H1 (cell line): ENCODE results near the gene EOGT. TPM values are rescaled to one million over a fixed set of nuclear protein-coding genes. Genes with fewer than 3 reads are reported as not detected.

Experiments
- CTCF ChIA-PET: fragments of 300-600 bp; sonication (Branson Sonifier 250); formaldehyde crosslinking; loops from one replicate; lab custom pipeline; 2021; ENCODE audit not compliant: partially characterized antibody; lab: Charles Lee
- POLR2A ChIA-PET: fragments of 300-600 bp; sonication (Branson Sonifier 250); formaldehyde crosslinking; loops from one replicate; lab custom pipeline; 2021; ENCODE audit warnings: inconsistent platforms; ENCODE audit not compliant: partially characterized antibody; lab: Charles Lee
- DNase-seq, 2 experiments: peaks; one replicate each; pipeline versions ENCODE4 v3.0.0 to v3.0.0-alpha.2; 2010 to 2022; ENCODE audit warnings: low spot score in 2 of 2, low read depth in 1 of 2, mixed read lengths in 1 of 2
- FAIRE-seq: peaks from 2 replicates; lab custom pipeline; 2011; peaks lifted over from hg19 to GRCh38; lab: Jason Lieb, UNC
- H2AFZ ChIP-seq: 2 replicates; pipeline ENCODE4 v1.8.1; 2012; ENCODE audit warnings: low read length, inconsistent platforms
- H2AK5ac ChIP-seq: 2 replicates; pipeline ENCODE4 v1.6.1; 2013; ENCODE audit warnings: low read depth, low read length
- H2BK120ac ChIP-seq: replicated peaks from 2 replicates; pipeline ENCODE3; 2013; ENCODE audit warnings: low read depth, low read length, inconsistent platforms
- H2BK12ac ChIP-seq: 2 replicates; pipeline ENCODE4 v1.6.1; 2013; ENCODE audit warnings: low read depth, low read length
- H2BK15ac ChIP-seq: 2 replicates; pipeline ENCODE4 v1.6.1; 2013; ENCODE audit warnings: low read length
- H2BK20ac ChIP-seq: 2 replicates; pipeline ENCODE4 v1.6.1; 2013; ENCODE audit warnings: low read length
- H2BK5ac ChIP-seq: 2 replicates; pipeline ENCODE4 v1.6.1; 2013; ENCODE audit warnings: low read depth, low read length
- H3K14ac ChIP-seq: 2 replicates; pipeline ENCODE4 v1.6.1; 2013; ENCODE audit warnings: inconsistent platforms; ENCODE audit not compliant: insufficient read length
- H3K18ac ChIP-seq: 2 replicates; pipeline ENCODE4 v1.6.1; 2013; ENCODE audit warnings: low read length; ENCODE audit errors: extremely low read depth
- H3K23ac ChIP-seq: 2 replicates; pipeline ENCODE4 v1.6.1; 2013; ENCODE audit warnings: inconsistent platforms; ENCODE audit not compliant: insufficient read length
- H3K23me2 ChIP-seq: 2 replicates; pipeline ENCODE4 v1.6.1; 2013; ENCODE audit warnings: low read depth, low read length
- H3K27ac ChIP-seq: 2 replicates; pipeline ENCODE4 v1.6.1; 2011; ENCODE audit warnings: low read depth, low read length, inconsistent platforms
- H3K27me3 ChIP-seq, 4 experiments: replicated peaks in 1 of 4; 1 replicate in 1 of 4; 2 replicates in 3 of 4; pipeline versions ENCODE4 v1.6.1 to v1.8.1; 2011 to 2013; ENCODE audit warnings: low read length in 3 of 4, mild to moderate bottlenecking in 3 of 4, inconsistent platforms in 2 of 4, mixed read lengths in 2 of 4, moderate library complexity in 1 of 4; ENCODE audit not compliant: control insufficient read depth in 3 of 4, insufficient read depth in 3 of 4; ENCODE audit errors: extremely low read depth in 1 of 4
- H3K36me3 ChIP-seq, 4 experiments: 2 replicates each; pipeline versions ENCODE4 v1.6.1 to v1.8.1; 2011 to 2013; ENCODE audit warnings: mild to moderate bottlenecking in 4 of 4, low read length in 3 of 4, moderate library complexity in 2 of 4, control low read depth in 1 of 4, inconsistent platforms in 1 of 4; ENCODE audit not compliant: insufficient read depth in 4 of 4, control insufficient read depth in 2 of 4
- H3K4ac ChIP-seq: replicated peaks from 2 replicates; pipeline ENCODE3; 2013; ENCODE audit warnings: low read length, low read depth, mixed read lengths, inconsistent platforms; ENCODE audit not compliant: insufficient read length
- H3K4me1 ChIP-seq, 4 experiments: replicated peaks in 1 of 4; 1 replicate in 1 of 4; 2 replicates in 3 of 4; pipeline versions ENCODE4 v1.6.1 to v1.8.1; 2011 to 2013; ENCODE audit warnings: low read length in 3 of 4, inconsistent platforms in 2 of 4, mixed read lengths in 1 of 4; ENCODE audit not compliant: insufficient read depth in 4 of 4, control insufficient read depth in 3 of 4
- H3K4me2 ChIP-seq, 2 experiments: 2 replicates each; pipeline versions ENCODE4 v1.6.1 to v1.8.1; 2011 to 2013; ENCODE audit warnings: low read depth in 2 of 2, low read length in 2 of 2, control low read depth in 1 of 2, inconsistent platforms in 1 of 2, mild to moderate bottlenecking in 1 of 2; ENCODE audit not compliant: insufficient read depth in 1 of 2
- H3K4me3 ChIP-seq, 4 experiments: fragments of 200-600, 300-600 bp in 1 of 4; sonication (generic), shearing (Covaris generic), sonication (Bioruptor Twin) in 1 of 4; 2 replicates each; pipeline versions ENCODE4 v1.5.1 to v1.8.1; 2011 to 2016; ENCODE audit warnings: low read length in 4 of 4, low read depth in 3 of 4, control low read depth in 2 of 4, inconsistent platforms in 2 of 4, mild to moderate bottlenecking in 2 of 4, mixed read lengths in 1 of 4, moderate library complexity in 1 of 4; ENCODE audit not compliant: insufficient read depth in 2 of 4; ENCODE audit errors: extremely low read depth in 1 of 4
- H3K56ac ChIP-seq: replicated peaks from 2 replicates; pipeline ENCODE3; 2013; ENCODE audit warnings: low read depth, mild to moderate bottlenecking, mixed read lengths, low read length, inconsistent platforms; ENCODE audit not compliant: insufficient read length
- H3K79me1 ChIP-seq: 2 replicates; pipeline ENCODE4 v1.6.1; 2013; ENCODE audit warnings: low read depth, low read length, control low read depth
- H3K79me2 ChIP-seq, 2 experiments: 2 replicates each; pipeline versions ENCODE4 v1.6.1 to v1.8.1; 2012 to 2013; ENCODE audit warnings: low read length in 2 of 2, mild to moderate bottlenecking in 2 of 2, inconsistent platforms in 1 of 2; ENCODE audit not compliant: insufficient read depth in 2 of 2, control insufficient read depth in 1 of 2
- H3K9ac ChIP-seq, 4 experiments: replicated peaks in 1 of 4; 1 replicate in 1 of 4; 2 replicates in 3 of 4; pipeline versions ENCODE4 v1.6.1 to v1.8.1; 2011 to 2013; ENCODE audit warnings: low read depth in 3 of 4, low read length in 3 of 4, control low read depth in 2 of 4, mild to moderate bottlenecking in 2 of 4, moderate library complexity in 2 of 4, inconsistent platforms in 1 of 4; ENCODE audit errors: extremely low read depth in 1 of 4
- H3K9me3 ChIP-seq, 2 experiments: 2 replicates each; pipeline versions ENCODE4 v1.6.1 to v1.8.1; 2012 to 2013; ENCODE audit warnings: mild to moderate bottlenecking in 2 of 2, moderate library complexity in 2 of 2, control low read depth in 1 of 2, inconsistent platforms in 1 of 2, low read depth in 1 of 2, low read length in 1 of 2, mixed read lengths in 1 of 2; ENCODE audit not compliant: insufficient read depth in 2 of 2
- H4K20me1 ChIP-seq, 2 experiments: replicated peaks in 1 of 2; 2 replicates each; pipeline versions ENCODE3 to v1.8.1; 2011 to 2013; ENCODE audit warnings: inconsistent platforms in 2 of 2, low read length in 2 of 2, mild to moderate bottlenecking in 1 of 2; ENCODE audit not compliant: insufficient read depth in 2 of 2, control insufficient read depth in 1 of 2
- H4K5ac ChIP-seq: 2 replicates; pipeline ENCODE4 v1.6.1; 2013; ENCODE audit warnings: low read length, low read depth, mixed read lengths, inconsistent platforms; ENCODE audit not compliant: insufficient read length
- H4K8ac ChIP-seq: 2 replicates; pipeline ENCODE4 v1.8.0; 2013; ENCODE audit warnings: mild to moderate bottlenecking, moderate library complexity, low read length, inconsistent platforms; ENCODE audit not compliant: insufficient read depth; ENCODE audit errors: extremely low read depth
- H4K91ac ChIP-seq: replicated peaks from 2 replicates; pipeline ENCODE3; 2013; ENCODE audit warnings: low read length, mixed read lengths, inconsistent platforms; ENCODE audit not compliant: insufficient read length
- BRCA1 ChIP-seq: IDR thresholded peaks from 2 replicates; pipeline ENCODE4 v1.6.1; 2012; ENCODE audit warnings: low read depth, low read length, improper control_type of control experiment
- CREB1 ChIP-seq: IDR thresholded peaks from 2 replicates; pipeline ENCODE4 v1.6.1; 2012; ENCODE audit warnings: inconsistent platforms
- JUN ChIP-seq: IDR thresholded peaks from 2 replicates; pipeline ENCODE4 v1.6.1; 2011; ENCODE audit warnings: low read depth, mild to moderate bottlenecking, improper control_type of control experiment, low read length
- MAFK ChIP-seq: IDR thresholded peaks from 2 replicates; pipeline ENCODE4 v1.6.1; 2012; ENCODE audit warnings: low read depth, mild to moderate bottlenecking, improper control_type of control experiment, low read length
- POLR2A ChIP-seq, 2 experiments: IDR thresholded peaks; 1 replicate in 1 of 2; 2 replicates in 1 of 2; pipeline ENCODE4 v1.6.1; 2011; ENCODE audit warnings: low read depth in 2 of 2, low read length in 2 of 2, mild to moderate bottlenecking in 2 of 2; ENCODE audit errors: control extremely low read depth in 1 of 2
- POU5F1 ChIP-seq: IDR thresholded peaks from 2 replicates; pipeline ENCODE4 v1.6.1; 2011; ENCODE audit warnings: low read depth, mild to moderate bottlenecking, low read length, moderate library complexity
- WGBS, 2 experiments: shearing (Covaris generic) in 1 of 2; methylation state at CpG; one replicate each; pipeline versions ENCODE4 v1.1.6 to v1.1.7; 2013 to 2015; ENCODE audit warnings: low lambda C conversion rate in 2 of 2, mixed read lengths in 2 of 2, inconsistent platforms in 1 of 2, low coverage in 1 of 2, missing lambda C conversion rate in 1 of 2; ENCODE audit not compliant: insufficient replicate concordance in 2 of 2, insufficient coverage in 1 of 2, insufficient read length in 1 of 2; ENCODE audit errors: extremely low coverage in 1 of 2, missing lambda C conversion rate in 1 of 2; 5-methylcytosine and 5-hydroxymethylcytosine counted together
- polyA plus RNA-seq, 7 experiments: library from polyadenylated mRNA; depleted of rRNA in 3 of 7; stranded (reverse) in 5 of 7; unstranded in 2 of 7; fragments of >200 nt in 5 of 7; fragments of 200-250 nt in 2 of 7; gene quantifications; 1 replicate in 5 of 7; 2 replicates in 1 of 7; 4 replicates in 1 of 7; pipeline versions ENCODE4 v1.2.1 to v1.2.3, GENCODE V29; 2011 to 2013; ENCODE audit warnings: missing spikeins in 2 of 7, mixed read lengths in 2 of 7
- total RNA-seq: library from RNA; stranded (reverse); fragmentation: NEBNext Ultra II Directional; extraction: Animal tissue kit (Norgen Biotek cat#: 25700); gene quantifications from 2 replicates; pipeline ENCODE4 v1.2.1, GENCODE V29; 2021

Gene EOGT
- total and polyA plus RNA-seq, 2 of the 8 experiments (the other 6 are each of a cell fraction or from before 2014, with no cell fraction given), result 6.7 to 20.7 TPM

DNA sequence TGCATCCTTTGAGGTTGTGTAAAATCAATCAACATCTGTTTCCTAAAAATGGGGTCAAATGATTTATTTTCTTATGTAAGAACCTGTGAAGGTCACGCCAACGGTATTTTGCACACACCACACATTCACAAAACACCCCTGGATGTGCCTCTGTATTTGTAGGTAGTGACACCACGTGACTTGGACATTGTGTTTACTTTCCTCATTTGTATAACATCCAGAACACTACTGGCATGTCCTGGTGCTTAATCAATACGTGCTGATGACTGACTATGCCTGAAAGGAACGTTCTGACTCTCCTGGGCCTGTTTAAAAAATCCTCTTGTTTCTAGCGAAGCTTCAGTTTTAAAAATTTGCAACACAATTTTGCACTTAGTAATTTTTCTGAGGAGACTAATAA lies 77.7 kb downstream of the EOGT start:
- Histone ChIP-seq H3K9me3 (no peaks in the 10 kb centered on the region), H4K91ac (no peak overlapping the region), H3K9ac (no peak overlapping the region), H3K79me1 (no peaks in the 10 kb centered on the region), H3K36me3 (no peaks in the 10 kb centered on the region), H3K27ac (no peak overlapping the region), H3K14ac (no peak overlapping the region), H3K4ac (no peak overlapping the region), H3K23ac (no peak overlapping the region), H3K79me2 (no peaks in the 10 kb centered on the region), H2BK120ac (no peak overlapping the region), H4K20me1 (no peaks in the 10 kb centered on the region), H2BK15ac (no peak overlapping the region), H3K27me3 (peaks cover 11 to 14% (median 13%) of the 10 kb centered on the region in 4 experiments; a peak in 6 of 7 replicates), H3K18ac (no peak overlapping the region), H3K23me2 (peaks cover 11% of the 10 kb centered on the region), H2AK5ac (no peak overlapping the region), H2BK5ac (no peak overlapping the region), H4K5ac (no peak overlapping the region), H2BK20ac (no peak overlapping the region), H2AFZ (no peak overlapping the region), H3K4me2 (no peak overlapping the region), H3K56ac (no peak overlapping the region), H4K8ac (no peak overlapping the region), H2BK12ac (no peak overlapping the region), H3K4me3 (no peak overlapping the region), H3K4me1 (peaks cover 0 to 3% (median 3%) of the 10 kb centered on the region in 4 experiments; a peak in 2 of 7 replicates)
- FAIRE-seq (no peak), DNase-seq (no peak)
- 86% methylated on average over 6 of the region's 6 CpGs; no CpG with 5 or more reads in 1 of the 2 experiments for WGBS, 2 experiments
- POLR2A ChIA-PET, result no interaction called here
- CTCF ChIA-PET, result no interaction called here
- TF ChIP-seq POLR2A (IDR thresholded peaks at IDR 0.05; ENCODE audit: control extremely low read depth in 1 of 2, low read depth in 2 of 2, low read length in 2 of 2) (no peak), JUN (no peak), POU5F1 (no peak), BRCA1 (no peak), MAFK (no peak), CREB1 (no peak)
